Endothelial cell of umbilical vein (primary cell): ENCODE data around the gene CEP43. TPM values are rescaled to one million over a fixed set of nuclear protein-coding genes. Genes with fewer than 3 reads are reported as not detected.

Experiments
- BruUV-seq: library from RNA; stranded (reverse); fragments of 400-500 nt; replicated peaks from 2 replicates; lab custom pipeline; 2021; lab: Mats Ljungman, UMichigan
- CTCF ChIA-PET: fragments of 300-600, 350-600 bp; sonication (Branson Sonifier 250); formaldehyde crosslinking; loops from one replicate; lab custom pipeline; 2021; ENCODE audit warnings: antibody characterized with exemption, inconsistent platforms; lab: Charles Lee
- POLR2A ChIA-PET: fragments of 300-600, 350-600 bp; sonication (Branson Sonifier 250); formaldehyde crosslinking; loops from one replicate; lab custom pipeline; 2021; ENCODE audit warnings: antibody characterized with exemption, inconsistent platforms; lab: Charles Lee
- DNase-seq: peaks from one replicate; pipeline ENCODE4 v3.0.0-alpha.2; 2011; ENCODE audit warnings: low read depth, low spot score
- FAIRE-seq: peaks from 2 replicates; lab custom pipeline; 2011; peaks lifted over from hg19 to GRCh38; lab: Jason Lieb, UNC
- H2AFZ ChIP-seq: 2 replicates; pipeline ENCODE4 v1.6.0; 2012; ENCODE audit warnings: low read depth, low read length, control low read depth, inconsistent platforms
- H3K27ac ChIP-seq: 2 replicates; pipeline ENCODE4 v1.5.1; 2011; ENCODE audit warnings: low read depth, mild to moderate bottlenecking, control low read depth, low read length, moderate library complexity; ENCODE audit not compliant: insufficient read depth
- H3K27me3 ChIP-seq, 2 experiments: 2 replicates each; pipeline versions ENCODE4 v1.6.0 to v1.6.1; 2011; ENCODE audit warnings: low read length in 2 of 2, mixed read lengths in 1 of 2; ENCODE audit not compliant: control insufficient read depth in 2 of 2, insufficient read depth in 2 of 2
- H3K36me3 ChIP-seq, 2 experiments: 2 replicates in 1 of 2; 3 replicates in 1 of 2; pipeline ENCODE4 v1.5.1; 2011; ENCODE audit warnings: low read length in 2 of 2, mild to moderate bottlenecking in 1 of 2, moderate library complexity in 1 of 2; ENCODE audit not compliant: control insufficient read depth in 2 of 2, insufficient read depth in 2 of 2; ENCODE audit errors: extremely low read depth in 1 of 2
- H3K4me1 ChIP-seq: 3 replicates; pipeline ENCODE4 v1.5.1; 2011; ENCODE audit warnings: mild to moderate bottlenecking, low read length; ENCODE audit not compliant: control insufficient read depth, insufficient read depth; ENCODE audit errors: extremely low read depth
- H3K4me2 ChIP-seq: 2 replicates; pipeline ENCODE4 v1.6.1; 2011; ENCODE audit warnings: low read length, control low read depth, mixed read lengths; ENCODE audit not compliant: insufficient read depth
- H3K4me3 ChIP-seq, 3 experiments: fragments of 200-600 bp in 1 of 3; sonication (generic), shearing (Covaris generic) in 1 of 3; replicated peaks in 1 of 3; 2 replicates each; pipeline ENCODE4 v1.5.1; 2011 to 2016; ENCODE audit warnings: control low read depth in 3 of 3, low read length in 3 of 3, mild to moderate bottlenecking in 2 of 3, inconsistent platforms in 1 of 3, low read depth in 1 of 3, moderate library complexity in 1 of 3; ENCODE audit not compliant: insufficient read depth in 1 of 3
- H3K79me2 ChIP-seq: 2 replicates; pipeline ENCODE4 v1.6.0; 2012; ENCODE audit warnings: low read length, inconsistent platforms; ENCODE audit not compliant: control insufficient read depth, insufficient read depth
- H3K9ac ChIP-seq: replicated peaks from 2 replicates; pipeline ENCODE3; 2011; ENCODE audit warnings: low read length, control low read depth; ENCODE audit not compliant: insufficient read depth; ENCODE audit errors: extremely low read depth
- H3K9me1 ChIP-seq: replicated peaks from 3 replicates; pipeline ENCODE4 v1.6.0; 2011; ENCODE audit warnings: mild to moderate bottlenecking, low read length; ENCODE audit not compliant: control insufficient read depth, insufficient read depth; ENCODE audit errors: extremely low read depth
- H3K9me3 ChIP-seq: replicated peaks from 2 replicates; pipeline ENCODE4 v1.5.1; 2012; ENCODE audit warnings: low read length, inconsistent platforms; ENCODE audit not compliant: control insufficient read depth, insufficient read depth
- H4K20me1 ChIP-seq: replicated peaks from 2 replicates; pipeline ENCODE3; 2011; ENCODE audit warnings: mild to moderate bottlenecking, low read length; ENCODE audit not compliant: control insufficient read depth, insufficient read depth; ENCODE audit errors: extremely low read depth
- CTCF ChIP-seq, 2 donors: IDR thresholded peaks; 1 replicate in 1 of 2; 2 replicates in 1 of 2; pipeline ENCODE4 v1.5.1; 2011; ENCODE audit warnings: low read length in 2 of 2, mild to moderate bottlenecking in 2 of 2, moderate library complexity in 2 of 2, control low read depth in 1 of 2, inconsistent platforms in 1 of 2, low read depth in 1 of 2; ENCODE audit not compliant: insufficient read depth in 1 of 2; ENCODE audit errors: extremely low read depth in 1 of 2
- EZH2 ChIP-seq: IDR thresholded peaks from 2 replicates; pipeline ENCODE4 v1.6.1; 2012; ENCODE audit warnings: borderline replicate concordance, low read depth, mild to moderate bottlenecking, moderate library complexity, low read length, inconsistent platforms; ENCODE audit not compliant: severe bottlenecking
- FOS ChIP-seq: IDR thresholded peaks from 2 replicates; pipeline ENCODE4 v1.6.1; 2011; ENCODE audit warnings: mild to moderate bottlenecking, low read length, moderate library complexity, borderline replicate concordance; ENCODE audit not compliant: insufficient read depth
- GATA2 ChIP-seq: IDR thresholded peaks from 2 replicates; pipeline ENCODE4 v1.7.0; 2011; ENCODE audit warnings: low read depth, mild to moderate bottlenecking, moderate library complexity, mixed read lengths, low read length; ENCODE audit not compliant: insufficient read length, insufficient read depth
- JUN ChIP-seq: IDR thresholded peaks from 2 replicates; pipeline ENCODE4 v1.6.1; 2011; ENCODE audit warnings: borderline replicate concordance, low read depth; ENCODE audit not compliant: insufficient read length, insufficient read depth
- MAX ChIP-seq: IDR thresholded peaks from 2 replicates; pipeline ENCODE4 v1.6.1; 2011; ENCODE audit not compliant: insufficient read depth, insufficient read length
- POLR2A ChIP-seq: IDR thresholded peaks from 2 replicates; pipeline ENCODE4 v1.6.1; 2012; ENCODE audit warnings: low read depth, mild to moderate bottlenecking, control low read depth, low read length
- POLR2AphosphoS5 ChIP-seq: IDR thresholded peaks from 2 replicates; pipeline ENCODE4 v1.6.1; 2012; ENCODE audit warnings: low read depth, mild to moderate bottlenecking, control low read depth, low read length, moderate library complexity; ENCODE audit not compliant: insufficient read depth
- dilution Hi-C: fragments of 300-500 bp; cut with MboI; formaldehyde crosslinking; loops from one replicate; pipeline ENCODE4 v1.15.0; 2019; ENCODE audit warnings: low sequenced_read_pairs; ENCODE audit not compliant: extremely low pct_ligation_motif_present
- intact Hi-C: fragments of 100-400 bp; cut with micrococcal nuclease; formaldehyde crosslinking; loops from one replicate; pipeline ENCODE4 v1.10.0; 2022
- polyA plus RNA-seq, 4 experiments: library from polyadenylated mRNA; depleted of rRNA in 3 of 4; stranded (reverse) in 3 of 4; unstranded in 1 of 4; fragments of >200 nt; gene quantifications; 2 replicates each; pipeline versions ENCODE4 v1.2.1 to v1.2.3, GENCODE V29; 2011 to 2012; ENCODE audit warnings: missing spikeins in 1 of 4
- total RNA-seq: library from RNA; stranded (reverse); gene quantifications from 2 replicates; pipeline ENCODE4 v1.2.3, GENCODE V29; 2021

Gene CEP43
- total and polyA plus RNA-seq, 2 donors (not counting 3 experiments of a cell fraction or from before 2014, with no cell fraction given) = 6.5 to 22.5 TPM

- H3K4me3 ChIP-seq = no peak overlapping the region
- H3K4me2 ChIP-seq = no peak overlapping the region
- no peak overlapping the region for H3K27ac ChIP-seq
- H4K20me1 ChIP-seq = no peaks in the 10 kb centered on the region
- H3K9ac ChIP-seq = no peak overlapping the region
- no peak overlapping the region for H2AFZ ChIP-seq
- no peaks in the 10 kb centered on the region for H3K4me1 ChIP-seq
- POLR2A ChIA-PET = no interaction called here
- CTCF ChIA-PET = no interaction called here
- H3K9me1 ChIP-seq = no peaks in the 10 kb centered on the region
- BruUV-seq = no TSS peak
- FAIRE-seq (no peak), DNase-seq (no peak)
- H3K36me3 ChIP-seq = peaks cover 8 to 19% of the 10 kb centered on the region in 2 experiments
- TF ChIP-seq FOS = no peak
- no peak for TF ChIP-seq MAX
- no peak for TF ChIP-seq GATA2
- TF ChIP-seq JUN = no peak
- no peak for TF ChIP-seq EZH2
- TF ChIP-seq POLR2AphosphoS5 = no peak
- no peak for TF ChIP-seq POLR2A
- TF ChIP-seq CTCF (IDR thresholded peaks at IDR 0.05; ENCODE audit: extremely low read depth in 1 of 2, insufficient read depth in 1 of 2, low read depth in 1 of 2, low read length in 2 of 2) = no peak
- H3K27me3 ChIP-seq = no peaks in the 10 kb centered on the region
- intact Hi-C loops (no loop called here), dilution Hi-C loops (no loop called here)
- no peaks in the 10 kb centered on the region for H3K9me3 ChIP-seq
- H3K79me2 ChIP-seq = no peaks in the 10 kb centered on the region
Observed at GRCh38 chr6:167034056-167034455, 34.9 kb downstream of the CEP43 start.
